GM12878 (cell line): ENCODE data around the gene RAB24. TPM values are rescaled to one million over a fixed set of nuclear protein-coding genes. Genes with fewer than 3 reads are reported as not detected.

ENCODE experiments used
- ATAC-seq: fragments of 200-7000 bp; cut with Tn5 transposase; 3 replicates; pipeline ENCODE4 v1.9.1; 2020; ENCODE audit warnings: mild to moderate bottlenecking, moderate library complexity
- BruUV-seq: library from RNA; stranded (reverse); fragments of 400-500 nt; replicated peaks from 2 replicates; lab custom pipeline; 2021; lab: Mats Ljungman, UMichigan
- CTCF ChIA-PET: fragments of 300-600 bp; sonication (Branson Sonifier 250); formaldehyde crosslinking; extraction: SDS; loops from one replicate; lab custom pipeline; 2021; ENCODE audit warnings: inconsistent platforms; lab: Yijun Ruan, JAX
- POLR2A ChIA-PET: fragments of 350-600 bp; formaldehyde crosslinking; extraction: SDS; loops from one replicate; lab custom pipeline; 2021; ENCODE audit warnings: inconsistent platforms; lab: Charles Lee
- RAD21 ChIA-PET: fragments of 300-600 bp; sonication (Branson Sonifier 250); formaldehyde crosslinking; loops from one replicate; lab custom pipeline; 2023; ENCODE audit warnings: antibody characterized with exemption; ENCODE audit not compliant: unreplicated experiment; lab: Charles Lee
- SMC1A ChIA-PET: fragments of 300-600 bp; sonication (Branson Sonifier 250); formaldehyde crosslinking; loops from one replicate; lab custom pipeline; 2023; ENCODE audit not compliant: unreplicated experiment, uncharacterized antibody; lab: Charles Lee
- DNase-seq: peaks from one replicate; pipeline ENCODE4 v3.0.0-alpha.2; 2011; ENCODE audit warnings: low read depth, low spot score
- FAIRE-seq: peaks from 3 replicates; lab custom pipeline; 2011; peaks lifted over from hg19 to GRCh38; lab: Jason Lieb, UNC
- H2AFZ ChIP-seq: 2 replicates; pipeline ENCODE4 v1.6.0; 2011; ENCODE audit warnings: low read depth, low read length, control low read depth; ENCODE audit not compliant: control insufficient read depth
- H3K27ac ChIP-seq: 2 replicates; pipeline ENCODE4 v1.5.1; 2011; ENCODE audit warnings: control low read depth; ENCODE audit not compliant: control insufficient read depth, insufficient read depth
- H3K27me3 ChIP-seq, 2 experiments: replicated peaks in 1 of 2; 2 replicates each; pipeline versions ENCODE4 v1.6.0 to v1.6.1; 2011; ENCODE audit warnings: low read length in 1 of 2; ENCODE audit not compliant: control insufficient read depth in 2 of 2, insufficient read depth in 2 of 2
- H3K36me3 ChIP-seq, 2 experiments: 2 replicates each; pipeline ENCODE4 v1.5.1; 2011; ENCODE audit warnings: low read length in 1 of 2; ENCODE audit not compliant: control insufficient read depth in 2 of 2, insufficient read depth in 2 of 2
- H3K4me1 ChIP-seq: 2 replicates; pipeline ENCODE4 v1.6.1; 2011; ENCODE audit warnings: mild to moderate bottlenecking, low read length, moderate library complexity, mixed read lengths; ENCODE audit not compliant: control insufficient read depth, insufficient read depth
- H3K4me2 ChIP-seq: 2 replicates; pipeline ENCODE4 v1.6.0; 2011; ENCODE audit warnings: control low read depth; ENCODE audit not compliant: control insufficient read depth, insufficient read depth
- H3K4me3 ChIP-seq: fragments of 200-600 bp; sonication (generic); 2 replicates; pipeline ENCODE4 v1.5.1; 2016
- H3K79me2 ChIP-seq: 2 replicates; pipeline ENCODE4 v1.6.0; 2011; ENCODE audit warnings: low read length; ENCODE audit not compliant: control insufficient read depth, insufficient read depth
- H3K9ac ChIP-seq: 2 replicates; pipeline ENCODE4 v1.8.0; 2011; ENCODE audit warnings: low read length, control low read depth, mixed read lengths; ENCODE audit not compliant: control insufficient read depth, insufficient read depth
- H3K9me3 ChIP-seq: replicated peaks from 3 replicates; pipeline ENCODE4 v1.5.1; 2011; ENCODE audit warnings: mild to moderate bottlenecking, low read length; ENCODE audit not compliant: control insufficient read depth, insufficient read depth
- H4K20me1 ChIP-seq: 2 replicates; pipeline ENCODE4 v1.6.0; 2011; ENCODE audit not compliant: control insufficient read depth, insufficient read depth
- FOS ChIP-seq: IDR thresholded peaks from 3 replicates; pipeline ENCODE4 v1.6.1; 2011; ENCODE audit warnings: borderline replicate concordance; ENCODE audit not compliant: insufficient read length; ENCODE audit errors: extremely low read depth
- IKZF2 ChIP-seq, 2 experiments: fragments of 450-650 bp; IDR thresholded peaks; 2 replicates each; pipeline ENCODE4 v1.6.1; 2017; ENCODE audit warnings: mild to moderate bottlenecking in 2 of 2, moderate library complexity in 2 of 2
- SPI1 ChIP-seq: IDR thresholded peaks from 2 replicates; pipeline ENCODE4 v1.6.1; 2011; ENCODE audit warnings: low read depth, mild to moderate bottlenecking, low read length, moderate library complexity, borderline replicate concordance; ENCODE audit not compliant: insufficient read depth
- ZZZ3 ChIP-seq: IDR thresholded peaks from 2 replicates; pipeline ENCODE4 v1.6.1; 2011; ENCODE audit warnings: low read depth; ENCODE audit not compliant: control insufficient read depth, insufficient read length
- WGBS: methylation state at CpG from one replicate; pipeline ENCODE4 v1.1.6; 2016; ENCODE audit warnings: low lambda C conversion rate; ENCODE audit not compliant: insufficient replicate concordance, insufficient coverage; ENCODE audit errors: missing lambda C conversion rate; 5-methylcytosine and 5-hydroxymethylcytosine counted together
- in situ Hi-C: fragments of 300-500 bp; cut with MboI; formaldehyde crosslinking; loops from 9 replicates; pipeline ENCODE4 v1.14.3; 2018; ENCODE audit warnings: mixed read lengths
- intact Hi-C: fragments of 100-400 bp; cut with micrococcal nuclease; formaldehyde crosslinking; loops from one replicate; pipeline ENCODE4 v1.14.2; 2022; ENCODE audit not compliant: unreplicated experiment
- polyA plus RNA-seq, 11 experiments: library from polyadenylated mRNA; depleted of rRNA in 4 of 11; unstranded in 6 of 11; stranded (reverse) in 5 of 11; fragments of >200 nt; fragmentation: Nextera tagmentation in 4 of 11; fragmentation: Illumina TruSeq in 1 of 11; extraction: Ambion mirVana in 4 of 11; extraction: Trizol in 1 of 11; gene quantifications; 1 replicate in 1 of 11; 2 replicates in 10 of 11; pipeline versions ENCODE4 v1.2.1 to v1.2.3, GENCODE V29; 2011 to 2016; ENCODE audit warnings: inconsistent platforms in 2 of 11, missing spikeins in 2 of 11, low read depth in 1 of 11
- total RNA-seq, 4 experiments: library from RNA; depleted of rRNA in 3 of 4; stranded (reverse); fragments of >200 nt in 3 of 4; fragmentation: Illumina TruSeq in 1 of 4; extraction: Trizol in 1 of 4; gene quantifications; 2 replicates each; pipeline versions ENCODE4 v1.2.1 to v1.2.3, GENCODE V29; 2013 to 2021
- TF ChIP-seq, protein P1 (sequence below): IDR thresholded peaks from 2 replicates; pipeline ENCODE4 v1.6.1; 2012; ENCODE audit warnings: improper control_type of control experiment, low read depth, low read length; ENCODE audit not compliant: insufficient replicate concordance
- TF ChIP-seq, protein P2 (sequence below): fragments of 450-650 bp; IDR thresholded peaks from 2 replicates; pipeline ENCODE4 v1.6.1; 2017; ENCODE audit warnings: low read depth, mild to moderate bottlenecking, moderate library complexity

Gene RAB24
- total and polyA plus RNA-seq, 10 of the 15 experiments (the other 5 are each of a cell fraction or from before 2014, with no cell fraction given): 8.0 to 44.4 (median 24.4) TPM

- POLR2A ChIA-PET: interaction anchor here (0.7 to 1.2 kb wide), 2 partner anchors 13 to 16 kb away, joined by 3 to 7 read pairs; no protein-coding TSS in a partner anchor
- no peaks in the 10 kb centered on the region; the same call in 1 of the 2 replicates for H4K20me1 ChIP-seq
- no TSS peak for BruUV-seq
- H3K79me2 ChIP-seq: peaks cover under 1% of the 10 kb centered on the region
- H3K4me1 ChIP-seq: no peaks in the 10 kb centered on the region
- H2AFZ ChIP-seq: no peak overlapping the region
- no peak for ATAC-seq
- 65% methylated on average over 15 of the region's 15 CpGs for WGBS
- RAD21 ChIA-PET: no interaction called here
- TF ChIP-seq, protein P1, sequence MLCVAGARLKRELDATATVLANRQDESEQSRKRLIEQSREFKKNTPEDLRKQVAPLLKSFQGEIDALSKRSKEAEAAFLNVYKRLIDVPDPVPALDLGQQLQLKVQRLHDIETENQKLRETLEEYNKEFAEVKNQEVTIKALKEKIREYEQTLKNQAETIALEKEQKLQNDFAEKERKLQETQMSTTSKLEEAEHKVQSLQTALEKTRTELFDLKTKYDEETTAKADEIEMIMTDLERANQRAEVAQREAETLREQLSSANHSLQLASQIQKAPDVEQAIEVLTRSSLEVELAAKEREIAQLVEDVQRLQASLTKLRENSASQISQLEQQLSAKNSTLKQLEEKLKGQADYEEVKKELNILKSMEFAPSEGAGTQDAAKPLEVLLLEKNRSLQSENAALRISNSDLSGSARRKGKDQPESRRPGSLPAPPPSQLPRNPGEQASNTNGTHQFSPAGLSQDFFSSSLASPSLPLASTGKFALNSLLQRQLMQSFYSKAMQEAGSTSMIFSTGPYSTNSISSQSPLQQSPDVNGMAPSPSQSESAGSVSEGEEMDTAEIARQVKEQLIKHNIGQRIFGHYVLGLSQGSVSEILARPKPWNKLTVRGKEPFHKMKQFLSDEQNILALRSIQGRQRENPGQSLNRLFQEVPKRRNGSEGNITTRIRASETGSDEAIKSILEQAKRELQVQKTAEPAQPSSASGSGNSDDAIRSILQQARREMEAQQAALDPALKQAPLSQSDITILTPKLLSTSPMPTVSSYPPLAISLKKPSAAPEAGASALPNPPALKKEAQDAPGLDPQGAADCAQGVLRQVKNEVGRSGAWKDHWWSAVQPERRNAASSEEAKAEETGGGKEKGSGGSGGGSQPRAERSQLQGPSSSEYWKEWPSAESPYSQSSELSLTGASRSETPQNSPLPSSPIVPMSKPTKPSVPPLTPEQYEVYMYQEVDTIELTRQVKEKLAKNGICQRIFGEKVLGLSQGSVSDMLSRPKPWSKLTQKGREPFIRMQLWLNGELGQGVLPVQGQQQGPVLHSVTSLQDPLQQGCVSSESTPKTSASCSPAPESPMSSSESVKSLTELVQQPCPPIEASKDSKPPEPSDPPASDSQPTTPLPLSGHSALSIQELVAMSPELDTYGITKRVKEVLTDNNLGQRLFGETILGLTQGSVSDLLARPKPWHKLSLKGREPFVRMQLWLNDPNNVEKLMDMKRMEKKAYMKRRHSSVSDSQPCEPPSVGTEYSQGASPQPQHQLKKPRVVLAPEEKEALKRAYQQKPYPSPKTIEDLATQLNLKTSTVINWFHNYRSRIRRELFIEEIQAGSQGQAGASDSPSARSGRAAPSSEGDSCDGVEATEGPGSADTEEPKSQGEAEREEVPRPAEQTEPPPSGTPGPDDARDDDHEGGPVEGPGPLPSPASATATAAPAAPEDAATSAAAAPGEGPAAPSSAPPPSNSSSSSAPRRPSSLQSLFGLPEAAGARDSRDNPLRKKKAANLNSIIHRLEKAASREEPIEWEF: no peak
- TF ChIP-seq FOS: no peak
- TF ChIP-seq ZZZ3: no peak
- no peak for TF ChIP-seq IKZF2 (IDR thresholded peaks at IDR 0.05)
- TF ChIP-seq, protein P2, sequence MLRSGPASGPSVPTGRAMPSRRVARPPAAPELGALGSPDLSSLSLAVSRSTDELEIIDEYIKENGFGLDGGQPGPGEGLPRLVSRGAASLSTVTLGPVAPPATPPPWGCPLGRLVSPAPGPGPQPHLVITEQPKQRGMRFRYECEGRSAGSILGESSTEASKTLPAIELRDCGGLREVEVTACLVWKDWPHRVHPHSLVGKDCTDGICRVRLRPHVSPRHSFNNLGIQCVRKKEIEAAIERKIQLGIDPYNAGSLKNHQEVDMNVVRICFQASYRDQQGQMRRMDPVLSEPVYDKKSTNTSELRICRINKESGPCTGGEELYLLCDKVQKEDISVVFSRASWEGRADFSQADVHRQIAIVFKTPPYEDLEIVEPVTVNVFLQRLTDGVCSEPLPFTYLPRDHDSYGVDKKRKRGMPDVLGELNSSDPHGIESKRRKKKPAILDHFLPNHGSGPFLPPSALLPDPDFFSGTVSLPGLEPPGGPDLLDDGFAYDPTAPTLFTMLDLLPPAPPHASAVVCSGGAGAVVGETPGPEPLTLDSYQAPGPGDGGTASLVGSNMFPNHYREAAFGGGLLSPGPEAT: no peak
- TF ChIP-seq SPI1: no peak
- TF ChIP-seq, all 136 proteins: peak for 0
- ChIA-PET CTCF (interaction anchor here (1.3 kb wide), 1 partner anchor 15 kb away, joined by 3 read pairs; no protein-coding TSS in a partner anchor), SMC1A (no interaction called here)
- H3K27me3 ChIP-seq: no peaks in the 10 kb centered on the region
- no peak overlapping the region for H3K9ac ChIP-seq
- in situ Hi-C loops (no loop called here), intact Hi-C loops (no loop called here)
- H3K4me3 ChIP-seq: no peak overlapping the region
- H3K27ac ChIP-seq: no peak overlapping the region
- H3K4me2 ChIP-seq: no peak overlapping the region
- no peak for DNase-seq
- H3K36me3 ChIP-seq: peaks cover 26 to 74% of the 10 kb centered on the region in 2 experiments
- FAIRE-seq: no peak
- H3K9me3 ChIP-seq: no peaks in the 10 kb centered on the region
Measured at GRCh38 chr5:177334155-177334551, 30.6 kb upstream of the RAB24 start.
